Naive thymus-derived CD8-positive, alpha-beta T cell (primary cell): ENCODE data around the gene CHD1. TPM values are rescaled to one million over a fixed set of nuclear protein-coding genes. Genes with fewer than 3 reads are reported as not detected.
"Not testable (repeated sequence)": the region's sequence is repeated elsewhere in the genome, so short reads cannot be mapped to it uniquely, and the experiment has no call there.

ENCODE experiments used
- ATAC-seq, 2 donors: fragments of 150-1000 bp; cut with Tn5 transposase in 1 of 2; sonication (Bioruptor Pico), chemical (Tn5 transposase) in 1 of 2; 1 replicate in 1 of 2; 2 replicates in 1 of 2; pipeline ENCODE4 v1.10.0; 2021; ENCODE audit warnings: mild to moderate bottlenecking in 2 of 2, moderate library complexity in 2 of 2
- POLR2A ChIA-PET: fragments of 350-600 bp; sonication (Branson Sonifier 250); formaldehyde crosslinking; loops from one replicate; lab custom pipeline; 2021; ENCODE audit warnings: antibody characterized with exemption; lab: Charles Lee
- DNase-seq, 10 donors: peaks; one replicate each; pipeline versions ENCODE4 v3.0.0 to v3.0.0-alpha.2; 2020 to 2022
- H3K27ac Mint-ChIP-seq, 10 donors: one replicate each; pipeline ENCODE4 v1.8.0; 2020 to 2022; ENCODE audit warnings: mild to moderate bottlenecking in 10 of 10, mixed read lengths in 10 of 10, moderate library complexity in 4 of 10, inconsistent platforms in 1 of 10
- H3K27me3 Mint-ChIP-seq, 5 donors: one replicate each; pipeline ENCODE4 v1.8.0; 2021 to 2022; ENCODE audit warnings: mixed read lengths in 5 of 5
- H3K36me3 Mint-ChIP-seq, 3 donors: one replicate each; pipeline ENCODE4 v1.8.0; 2020 to 2022; ENCODE audit warnings: mixed read lengths in 3 of 3, mild to moderate bottlenecking in 2 of 3, inconsistent platforms in 1 of 3
- H3K4me1 Mint-ChIP-seq, 4 donors: one replicate each; pipeline ENCODE4 v1.8.0; 2021 to 2022; ENCODE audit warnings: mixed read lengths in 4 of 4
- H3K4me3 Mint-ChIP-seq, 10 donors: one replicate each; pipeline ENCODE4 v1.8.0; 2020 to 2022; ENCODE audit warnings: mild to moderate bottlenecking in 10 of 10, mixed read lengths in 10 of 10, moderate library complexity in 6 of 10, inconsistent platforms in 1 of 10
- H3K9me3 Mint-ChIP-seq, 9 donors: one replicate each; pipeline ENCODE4 v1.8.0; 2020 to 2022; ENCODE audit warnings: mixed read lengths in 9 of 9, mild to moderate bottlenecking in 3 of 9, inconsistent platforms in 1 of 9, moderate library complexity in 1 of 9
- polyA plus RNA-seq, 3 donors: library from polyadenylated mRNA; unstranded; fragments of 300-500 nt; fragmentation: Illumina TruSeq; gene quantifications; one replicate each; pipeline ENCODE4 v1.2.3, GENCODE V29; 2021
- total RNA-seq, 8 experiments: library from RNA in 2 of 8; stranded (reverse) in 2 of 8; gene quantifications; one replicate each; pipeline ENCODE4 v1.2.3 and lab custom pipeline; 2021 to 2026

CHD1 gene
- total and polyA plus RNA-seq, 5 experiments from 2014 or later = 8.6 to 97.5 (median 9.4) TPM

DNA sequence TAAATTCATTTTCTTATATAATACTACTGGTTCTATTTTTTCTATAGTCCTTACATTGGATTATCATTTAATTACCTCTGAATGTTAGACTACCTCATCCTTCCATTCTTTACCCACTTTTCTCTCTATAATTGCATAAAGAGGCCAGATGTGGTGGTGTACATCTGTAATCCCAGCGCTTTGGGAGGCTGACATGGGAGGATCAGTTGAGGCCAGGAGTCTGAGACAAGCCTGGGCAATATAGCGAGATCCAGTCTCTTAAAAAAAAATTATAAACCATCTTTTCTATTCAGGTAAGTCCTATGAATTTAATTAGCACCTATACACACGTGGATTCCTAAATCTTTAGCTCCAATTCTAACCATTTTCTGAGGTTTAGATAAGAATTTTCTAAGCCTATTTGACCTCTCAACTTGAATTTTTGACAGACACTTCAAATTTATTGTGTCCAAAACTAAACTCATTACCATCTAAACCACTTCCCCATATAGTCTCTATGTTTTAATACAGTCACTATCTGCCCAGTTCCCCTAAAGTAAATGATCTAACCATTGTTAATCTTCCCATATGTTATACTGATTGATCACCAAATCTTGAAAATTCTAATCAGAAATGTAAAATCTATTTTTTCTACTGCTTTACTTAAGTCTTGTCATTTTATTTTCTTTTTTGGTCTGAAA lies 33.0 kb upstream of the CHD1 start:
- H3K4me1 Mint-ChIP-seq = no peaks in the 10 kb centered on the region
- ATAC-seq = no peak
- H3K36me3 Mint-ChIP-seq = peaks cover 0 to 10% (median 1%) of the 10 kb centered on the region in 3 donors
- POLR2A ChIA-PET = interaction anchor here (0.6 kb wide), 1 partner anchor 15 kb away, joined by 3 read pairs; no protein-coding TSS in a partner anchor
- H3K27ac Mint-ChIP-seq = no peak overlapping the region
- no peak for DNase-seq
- peaks cover 0 to 13% (median 6%) of the 10 kb centered on the region in 9 donors for H3K9me3 Mint-ChIP-seq
- H3K4me3 Mint-ChIP-seq = no peak overlapping the region
- H3K27me3 Mint-ChIP-seq = peaks cover 0 to 1% (median 0%) of the 10 kb centered on the region in 5 donors

- H3K4me3 Mint-ChIP-seq = no peak overlapping the region
- H3K9me3 Mint-ChIP-seq = no peaks in the 10 kb centered on the region
- ATAC-seq (no peak), DNase-seq (no peak)
- POLR2A ChIA-PET = no interaction called here
- H3K27ac Mint-ChIP-seq = no peak overlapping the region
- no peaks in the 10 kb centered on the region for H3K36me3 Mint-ChIP-seq
- H3K4me1 Mint-ChIP-seq = no peaks in the 10 kb centered on the region
- no peaks in the 10 kb centered on the region for H3K27me3 Mint-ChIP-seq
Observed at GRCh38 chr5:98957307-98957706, 28.5 kb upstream of the CHD1 start.

- POLR2A ChIA-PET, DNase-seq, H3K9me3 Mint-ChIP-seq, H3K27ac Mint-ChIP-seq, H3K4me3 Mint-ChIP-seq, H3K27me3 Mint-ChIP-seq, H3K36me3 Mint-ChIP-seq, ATAC-seq, H3K4me1 Mint-ChIP-seq: not testable (repeated sequence)
Observed at GRCh38 chr5:98955888-98956287, 27.1 kb upstream of the CHD1 start.

GRCh38 chr5:98955471-98955870 lies 26.7 kb upstream of the CHD1 start:
- H3K4me1 Mint-ChIP-seq, H3K27ac Mint-ChIP-seq, H3K27me3 Mint-ChIP-seq, H3K4me3 Mint-ChIP-seq, H3K36me3 Mint-ChIP-seq, ATAC-seq, H3K9me3 Mint-ChIP-seq, DNase-seq, POLR2A ChIA-PET: not testable (repeated sequence)

- no peak for DNase-seq
- Mint-ChIP-seq H3K27me3 (no peaks in the 10 kb centered on the region), H3K36me3 (no peaks in the 10 kb centered on the region), H3K4me3 (no peak overlapping the region), H3K27ac (no peak overlapping the region), H3K4me1 (peaks cover 0 to 2% (median 0%) of the 10 kb centered on the region in 4 donors), H3K9me3 (no peaks in the 10 kb centered on the region)
- POLR2A ChIA-PET = no interaction called here
- no peak for ATAC-seq
Observed at GRCh38 chr5:98954392-98955028, 25.7 kb upstream of the CHD1 start.

- ATAC-seq = no peak
- no peaks in the 10 kb centered on the region for H3K9me3 Mint-ChIP-seq
- DNase-seq = no peak
- no peak overlapping the region for H3K4me3 Mint-ChIP-seq
- H3K27me3 Mint-ChIP-seq = no peaks in the 10 kb centered on the region
- peaks cover 32 to 58% (median 47%) of the 10 kb centered on the region in 4 donors for H3K4me1 Mint-ChIP-seq
- peak overlapping the region in 5 of 10 donors; percentile 9 to 50 (median 29) for H3K27ac Mint-ChIP-seq
- H3K36me3 Mint-ChIP-seq = no peaks in the 10 kb centered on the region
- POLR2A ChIA-PET = interaction anchor here (1.6 kb wide), 1 partner anchor 9 kb away, joined by 4 read pairs; no protein-coding TSS in a partner anchor
Observed at GRCh38 chr5:98942847-98943246, 14.0 kb upstream of the CHD1 start.

DNA sequence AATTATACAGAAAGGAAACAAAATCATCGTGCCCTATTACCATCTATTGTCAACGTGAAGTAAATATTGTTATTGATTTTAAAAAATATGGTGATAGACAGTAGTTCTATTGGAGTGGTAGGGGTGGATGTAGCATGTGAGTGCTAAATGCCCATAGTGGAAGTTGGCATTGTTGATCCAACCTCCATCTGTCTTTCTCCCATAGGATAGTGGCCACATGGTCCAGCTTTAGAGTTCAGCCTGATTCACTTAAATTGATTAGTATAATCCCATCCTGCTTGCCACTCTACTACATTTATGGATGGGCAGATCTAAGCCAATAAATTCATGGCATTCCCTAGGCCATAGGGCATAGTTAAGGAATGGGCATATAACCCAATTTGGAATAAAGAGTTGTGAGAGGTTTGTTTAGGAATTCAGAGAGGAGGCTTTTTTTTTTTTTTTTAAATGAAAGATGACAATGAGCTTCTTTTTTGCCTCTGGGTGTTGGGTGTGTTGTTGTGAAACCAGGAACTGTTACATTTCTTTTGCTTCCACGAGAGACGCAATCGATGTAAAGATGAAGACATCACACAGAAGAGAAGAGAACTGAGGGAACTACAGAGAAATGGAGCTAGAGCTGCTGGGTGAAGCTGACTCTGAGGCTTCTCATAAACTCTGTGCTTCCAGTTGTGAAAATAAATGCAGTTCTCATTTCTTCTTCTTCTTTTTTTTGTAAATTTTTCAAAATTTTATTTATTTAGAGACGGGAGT lies 12.5 kb upstream of the CHD1 start:
- Mint-ChIP-seq H3K27ac (peak overlapping the region; percentile 12 to 79 (median 59)), H3K27me3 (no peaks in the 10 kb centered on the region), H3K36me3 (no peaks in the 10 kb centered on the region), H3K4me1 (peaks cover 30 to 59% (median 48%) of the 10 kb centered on the region in 4 donors), H3K9me3 (no peaks in the 10 kb centered on the region), H3K4me3 (no peak overlapping the region)
- POLR2A ChIA-PET = interaction anchor here (1.6 to 6.1 kb wide), 2 partner anchors 8 to 12 kb away, joined by 4 to 36 read pairs; partner anchors contain the start of gene CHD1
- ATAC-seq = no peak
- DNase-seq = no peak

GRCh38 chr5:98940581-98940980 lies 11.8 kb upstream of the CHD1 start:
- no peaks in the 10 kb centered on the region for H3K9me3 Mint-ChIP-seq
- ATAC-seq = no peak
- H3K4me3 Mint-ChIP-seq = no peak overlapping the region
- peaks cover 24 to 58% (median 48%) of the 10 kb centered on the region in 4 donors for H3K4me1 Mint-ChIP-seq
- no peak for DNase-seq
- H3K27me3 Mint-ChIP-seq = no peaks in the 10 kb centered on the region
- peak overlapping the region in 9 of 10 donors; percentile 5 to 85 (median 60) for H3K27ac Mint-ChIP-seq
- H3K36me3 Mint-ChIP-seq = no peaks in the 10 kb centered on the region
- POLR2A ChIA-PET = interaction anchor here (6.1 kb wide), 1 partner anchor 11 kb away, joined by 36 read pairs; the partner anchor contains the start of gene CHD1

- peaks cover 32 to 66% (median 63%) of the 10 kb centered on the region in 4 donors for H3K4me1 Mint-ChIP-seq
- no peak overlapping the region for H3K4me3 Mint-ChIP-seq
- H3K36me3 Mint-ChIP-seq = no peaks in the 10 kb centered on the region
- H3K9me3 Mint-ChIP-seq = peaks cover 0 to 4% (median 0%) of the 10 kb centered on the region in 9 donors
- POLR2A ChIA-PET = interaction anchor here (6.1 kb wide), 1 partner anchor 9 kb away, joined by 36 read pairs; the partner anchor contains the start of gene CHD1
- peak overlapping the region; percentile 12 to 77 (median 58) for H3K27ac Mint-ChIP-seq
- ATAC-seq (no peak), DNase-seq (no peak)
- no peaks in the 10 kb centered on the region for H3K27me3 Mint-ChIP-seq
Observed at GRCh38 chr5:98938464-98938863, 9.7 kb upstream of the CHD1 start.

DNA sequence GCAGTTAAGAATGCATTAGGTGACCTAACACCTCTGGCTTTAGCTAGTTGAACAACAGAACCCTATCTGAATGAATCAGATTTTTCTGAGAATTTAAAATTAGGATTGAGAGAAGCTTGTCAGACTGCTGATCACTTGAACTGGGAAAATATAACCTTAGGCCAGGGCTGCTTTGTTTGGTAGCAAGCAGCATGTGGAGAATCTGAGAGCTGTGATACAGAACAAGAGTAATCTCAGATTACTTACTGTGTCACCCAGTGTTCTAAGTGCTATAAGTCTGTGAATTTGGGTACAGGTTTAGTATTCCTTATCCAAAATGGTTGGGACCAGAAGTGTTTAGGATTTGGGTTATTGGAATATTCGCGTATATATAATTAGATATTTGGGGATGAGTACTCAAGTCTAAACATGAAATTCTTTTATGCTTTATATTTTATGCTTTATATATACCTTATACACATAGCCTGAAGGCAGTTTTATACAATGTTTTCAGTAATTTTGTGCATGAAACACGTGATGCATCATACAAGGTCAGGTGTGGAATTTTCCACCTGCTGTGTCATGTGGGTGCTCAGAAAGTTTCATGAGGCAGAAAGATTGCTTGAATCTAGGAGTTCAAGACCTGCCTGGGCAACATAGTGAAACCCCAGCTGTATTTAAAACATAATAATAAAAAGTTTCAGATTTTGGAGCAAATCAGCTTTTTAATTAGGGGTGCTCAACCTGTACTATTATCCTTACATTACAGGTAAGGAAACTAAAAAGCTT lies 8.3 kb upstream of the CHD1 start:
- Mint-ChIP-seq H3K27me3 (no peaks in the 10 kb centered on the region), H3K4me1 (peaks cover 28 to 74% (median 66%) of the 10 kb centered on the region in 4 donors), H3K36me3 (no peaks in the 10 kb centered on the region), H3K27ac (peak overlapping the region in 7 of 10 donors; percentile 10 to 100 (median 69)), H3K4me3 (no peak overlapping the region), H3K9me3 (peaks cover 0 to 4% (median 0%) of the 10 kb centered on the region in 9 donors)
- DNase-seq = no peak
- POLR2A ChIA-PET = interaction anchor here (6.1 kb wide), 1 partner anchor 8 kb away, joined by 36 read pairs; the partner anchor contains the start of gene CHD1
- ATAC-seq = no peak

- POLR2A ChIA-PET = interaction anchor here (0.7 kb wide), 1 partner anchor 8 kb away, joined by 3 read pairs; no protein-coding TSS in a partner anchor
- peak overlapping the region in 9 of 10 donors; percentile 58 to 100 (median 100) for H3K27ac Mint-ChIP-seq
Observed at GRCh38 chr5:98935206-98935605, 6.4 kb upstream of the CHD1 start.

More at GRCh38 chr5:98935206-98935605, 6.4 kb upstream of the CHD1 start:
- peaks cover 0 to 15% (median 3%) of the 10 kb centered on the region in 3 donors for H3K36me3 Mint-ChIP-seq
- ATAC-seq = no peak
- peaks cover 21 to 79% (median 69%) of the 10 kb centered on the region in 4 donors for H3K4me1 Mint-ChIP-seq
- no peaks in the 10 kb centered on the region for H3K27me3 Mint-ChIP-seq
- H3K4me3 Mint-ChIP-seq = no peak overlapping the region
- no peak for DNase-seq
- H3K9me3 Mint-ChIP-seq = peaks cover 0 to 4% (median 0%) of the 10 kb centered on the region in 9 donors
